Activated gamma-delta T cell treated with Interleukin-2 at 50 U/mL for 16 hours (primary cell): Measurements from ENCODE around the gene DNTT.

Source experiments
- DNase-seq: peaks from one replicate; pipeline ENCODE4 v3.0.0-alpha.2; 2020

DNTT gene

GRCh38 chr10:96311180-96311715, 7.0 kb downstream of the DNTT start:
- no peak for DNase-seq

- DNase-seq = no peak
Observed at GRCh38 chr10:96313344-96313743, 9.1 kb downstream of the DNTT start.

DNA sequence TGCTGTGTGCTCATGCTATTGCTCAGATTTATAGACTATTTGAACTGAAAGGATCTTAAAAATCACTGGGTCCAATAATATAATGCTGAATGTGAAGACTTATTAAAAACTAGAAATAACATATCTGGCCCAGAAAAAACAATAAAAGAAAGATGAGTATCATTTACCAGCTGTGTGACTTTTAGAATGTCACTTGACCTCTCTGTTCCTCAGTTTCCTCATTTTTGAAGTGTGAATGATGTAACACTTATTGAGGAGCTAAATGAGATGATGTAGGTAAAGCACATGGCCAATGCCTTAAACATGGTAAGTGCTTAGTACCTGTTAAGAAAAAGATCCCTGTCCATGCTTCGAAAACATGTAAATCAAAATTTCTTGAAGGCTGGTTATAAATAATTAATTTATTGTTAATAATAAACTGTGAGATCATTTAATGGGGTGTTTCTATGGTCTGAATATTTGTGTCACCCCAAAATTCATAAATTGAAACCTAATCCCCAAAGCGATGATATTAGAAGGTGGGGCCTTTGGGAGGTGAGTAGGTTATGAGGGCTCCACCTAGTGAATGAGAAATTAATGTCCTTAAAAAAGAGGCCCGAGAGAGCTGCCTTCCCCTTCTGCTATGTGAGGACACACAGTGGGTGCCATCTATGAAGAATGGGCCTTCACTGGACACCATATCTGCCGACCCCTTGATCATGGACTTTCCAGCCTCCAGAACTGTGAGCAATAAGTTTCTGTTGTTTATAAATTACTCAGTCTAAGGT, 13.0 kb downstream of the DNTT start:
- DNase-seq = no peak

- no peak for DNase-seq
Observed at GRCh38 chr10:96319754-96320474, 15.7 kb downstream of the DNTT start.

DNA sequence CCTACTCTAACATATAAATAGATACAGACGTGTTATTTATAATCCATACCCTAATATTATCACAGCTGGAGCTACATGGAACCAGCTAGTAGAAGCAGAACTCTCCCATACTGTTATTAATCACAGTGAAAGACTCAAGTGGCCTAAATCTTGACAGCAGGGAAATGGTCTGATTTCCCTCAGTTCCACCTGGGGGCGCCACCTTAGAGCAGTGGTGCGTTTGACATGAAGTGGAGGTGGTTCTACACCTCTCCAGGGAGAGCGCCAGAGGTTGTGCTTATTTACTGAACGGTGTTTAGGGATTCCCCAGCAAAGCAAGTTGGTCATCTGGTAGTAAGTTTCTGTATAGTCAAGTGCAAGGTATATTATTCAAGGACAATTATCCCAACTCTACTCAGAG, 17.6 kb downstream of the DNTT start:
- DNase-seq = no peak

- DNase-seq = no peak
Observed at GRCh38 chr10:96322275-96322674, 18.0 kb downstream of the DNTT start.

DNA sequence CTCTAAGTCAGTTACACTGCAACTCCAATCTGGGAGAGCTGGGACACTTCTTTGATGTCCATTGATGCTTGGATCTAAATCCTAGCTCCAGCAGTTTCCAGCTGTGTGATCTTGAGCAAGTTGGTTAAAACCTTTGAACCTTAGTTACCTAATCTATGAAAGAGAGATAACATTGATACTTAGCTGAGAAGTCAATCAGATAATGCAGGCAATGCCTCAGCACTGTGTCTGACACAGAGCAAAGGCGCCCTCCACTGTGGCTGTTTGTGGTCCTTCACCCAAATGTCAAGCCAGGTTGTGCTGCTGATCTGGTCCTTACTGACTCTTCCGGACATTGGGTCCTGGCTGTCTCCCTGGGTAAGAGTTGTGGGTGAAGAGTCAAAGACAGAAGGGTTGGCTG, 20.2 kb downstream of the DNTT start:
- DNase-seq = no peak

DNA sequence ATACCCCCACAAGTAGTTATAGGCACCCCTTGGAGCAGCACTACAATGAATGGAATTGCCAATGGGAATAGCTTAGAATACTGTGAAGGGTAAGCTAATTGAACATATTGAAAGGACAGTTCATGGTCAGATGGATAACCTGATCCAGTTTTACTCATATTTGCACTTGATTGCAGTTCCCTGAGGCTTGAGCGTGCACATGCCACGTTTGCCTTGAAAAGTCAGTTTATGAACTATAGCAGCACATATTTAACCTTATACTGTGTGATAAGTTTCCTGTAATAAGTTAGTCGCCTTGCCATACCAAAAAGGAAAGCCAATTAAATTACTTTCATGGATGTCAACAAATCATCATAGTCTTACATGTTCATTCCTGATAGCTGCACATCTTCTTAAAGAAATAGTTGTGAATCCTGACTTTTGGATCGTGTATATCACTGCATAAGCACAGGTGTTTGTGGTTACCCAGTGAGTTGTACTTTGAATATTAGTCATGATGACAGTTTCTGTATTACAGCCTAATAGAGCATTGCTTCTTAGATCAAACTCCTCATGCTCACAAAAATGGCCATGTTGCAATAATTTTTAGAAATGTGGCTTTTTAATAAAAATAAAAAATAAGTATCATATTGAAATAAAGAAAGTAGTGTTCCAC, 21.6 kb downstream of the DNTT start:
- no peak for DNase-seq

DNA sequence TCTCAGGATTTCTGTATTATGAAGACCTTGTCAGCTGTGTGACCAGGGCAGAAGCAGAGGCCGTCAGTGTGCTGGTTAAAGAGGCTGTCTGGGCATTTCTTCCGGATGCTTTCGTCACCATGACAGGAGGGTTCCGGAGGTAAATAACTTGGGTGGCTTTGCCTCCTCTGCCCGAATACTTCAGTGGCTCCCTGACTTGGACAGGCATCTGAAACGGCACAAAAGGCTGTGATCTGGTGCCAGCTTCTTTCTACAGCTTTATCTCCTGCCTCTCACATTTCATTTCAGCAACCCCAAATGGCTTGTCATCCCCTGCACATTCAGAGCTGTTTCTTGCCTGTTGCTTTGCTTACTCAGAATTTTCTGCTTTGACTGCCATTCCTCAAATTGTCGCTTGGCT, 23.2 kb downstream of the DNTT start:
- no peak for DNase-seq

DNA sequence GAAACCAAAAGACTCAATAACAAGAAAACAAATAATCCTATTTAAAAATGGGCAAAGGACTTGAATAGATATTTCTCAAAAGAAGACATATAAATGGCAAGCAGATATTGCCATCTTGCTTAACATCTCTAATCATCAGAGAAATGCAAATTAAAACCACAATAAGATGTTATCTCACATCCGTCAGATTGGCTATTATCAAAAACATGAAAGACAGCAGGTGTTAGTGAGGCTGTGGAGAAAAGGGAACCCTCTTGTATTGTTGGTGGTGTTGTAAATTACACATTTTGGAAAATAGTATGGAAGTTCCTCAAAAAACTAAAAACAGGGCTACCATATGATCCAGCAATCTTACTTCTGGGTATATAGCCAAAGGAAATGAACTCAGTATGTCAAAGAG, 28.9 kb downstream of the DNTT start:
- no peak for DNase-seq

- DNase-seq = no peak
Observed at GRCh38 chr10:96334616-96335526, 30.6 kb downstream of the DNTT start.

- DNase-seq = no peak
Observed at GRCh38 chr10:96337106-96337505, 32.9 kb downstream of the DNTT start.

DNA sequence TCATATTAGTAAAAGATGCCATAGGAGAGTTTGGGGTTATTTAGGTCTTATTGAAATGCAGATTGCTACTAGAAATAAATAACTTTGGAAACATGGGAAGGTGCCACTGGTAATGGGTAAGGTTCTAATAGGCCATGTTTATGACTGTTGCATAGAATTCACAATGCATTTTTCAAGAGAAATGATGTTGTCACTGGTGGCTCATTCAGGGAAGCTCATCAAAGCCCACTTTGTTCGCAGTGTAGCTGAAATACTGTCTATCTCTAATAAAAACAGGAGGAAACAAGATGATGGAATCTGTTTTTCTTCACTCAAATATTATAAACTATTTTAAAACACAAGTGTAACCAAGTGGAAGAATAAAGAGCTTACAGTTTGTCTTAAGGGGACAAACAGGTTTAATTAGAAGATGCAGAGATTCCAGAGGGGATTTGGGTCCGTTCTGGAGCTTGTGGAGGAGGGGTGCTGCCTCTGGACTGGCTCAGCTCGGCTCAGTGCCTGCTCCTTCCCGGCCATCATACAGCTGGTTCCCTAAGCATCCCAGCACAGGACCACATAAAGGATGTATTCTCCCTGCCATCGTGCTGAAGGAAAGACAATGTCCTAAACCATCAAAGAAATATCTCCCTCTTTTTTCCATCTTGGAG, 34.2 kb downstream of the DNTT start:
- no peak for DNase-seq

GRCh38 chr10:96339383-96339782, 35.1 kb downstream of the DNTT start:
- DNase-seq = no peak

DNA sequence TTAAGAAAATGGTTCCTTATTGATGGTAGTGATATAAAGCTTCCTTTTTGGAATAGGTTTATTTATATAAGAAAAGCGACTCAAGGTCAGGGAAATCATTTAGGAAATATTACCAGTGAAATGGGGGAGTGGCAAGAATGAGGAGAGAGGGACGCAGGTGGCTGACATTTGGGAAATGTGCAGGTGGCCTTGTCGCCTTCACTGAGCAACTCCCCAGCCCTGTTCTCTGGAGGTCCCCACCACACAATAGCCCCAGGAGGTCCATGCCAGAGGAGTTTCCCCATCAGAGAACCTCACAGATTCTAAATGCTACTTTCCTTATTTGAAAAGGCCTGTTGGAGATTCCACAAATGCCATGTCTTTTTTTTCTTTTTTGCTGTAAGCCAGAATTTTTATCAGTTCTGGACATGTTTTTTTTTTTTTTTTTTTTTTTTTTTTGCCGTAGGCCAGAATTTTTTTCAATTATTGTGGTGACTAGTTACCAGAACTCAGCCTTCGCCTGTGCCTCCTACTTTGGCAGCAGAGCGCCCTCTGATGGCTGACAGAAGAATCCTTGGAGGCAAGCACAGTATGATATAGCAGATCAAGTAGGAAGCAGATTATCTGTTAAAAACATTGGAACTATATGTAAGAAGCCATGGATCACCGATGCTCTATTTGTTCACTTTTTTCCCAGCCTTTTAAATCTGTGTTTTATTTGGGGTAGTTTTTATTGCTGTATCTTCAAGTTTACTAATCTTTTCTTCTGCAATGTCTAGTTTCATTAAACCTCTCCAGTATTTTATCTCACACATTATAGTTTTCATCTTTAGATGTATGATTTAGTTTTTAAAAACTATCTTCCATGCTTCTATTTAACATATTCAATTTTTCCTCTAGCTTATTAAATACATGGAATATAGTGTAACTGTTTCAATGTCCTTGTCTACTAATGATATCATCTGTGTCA, 36.0 kb downstream of the DNTT start:
- DNase-seq = peak; percentile 22

DNA sequence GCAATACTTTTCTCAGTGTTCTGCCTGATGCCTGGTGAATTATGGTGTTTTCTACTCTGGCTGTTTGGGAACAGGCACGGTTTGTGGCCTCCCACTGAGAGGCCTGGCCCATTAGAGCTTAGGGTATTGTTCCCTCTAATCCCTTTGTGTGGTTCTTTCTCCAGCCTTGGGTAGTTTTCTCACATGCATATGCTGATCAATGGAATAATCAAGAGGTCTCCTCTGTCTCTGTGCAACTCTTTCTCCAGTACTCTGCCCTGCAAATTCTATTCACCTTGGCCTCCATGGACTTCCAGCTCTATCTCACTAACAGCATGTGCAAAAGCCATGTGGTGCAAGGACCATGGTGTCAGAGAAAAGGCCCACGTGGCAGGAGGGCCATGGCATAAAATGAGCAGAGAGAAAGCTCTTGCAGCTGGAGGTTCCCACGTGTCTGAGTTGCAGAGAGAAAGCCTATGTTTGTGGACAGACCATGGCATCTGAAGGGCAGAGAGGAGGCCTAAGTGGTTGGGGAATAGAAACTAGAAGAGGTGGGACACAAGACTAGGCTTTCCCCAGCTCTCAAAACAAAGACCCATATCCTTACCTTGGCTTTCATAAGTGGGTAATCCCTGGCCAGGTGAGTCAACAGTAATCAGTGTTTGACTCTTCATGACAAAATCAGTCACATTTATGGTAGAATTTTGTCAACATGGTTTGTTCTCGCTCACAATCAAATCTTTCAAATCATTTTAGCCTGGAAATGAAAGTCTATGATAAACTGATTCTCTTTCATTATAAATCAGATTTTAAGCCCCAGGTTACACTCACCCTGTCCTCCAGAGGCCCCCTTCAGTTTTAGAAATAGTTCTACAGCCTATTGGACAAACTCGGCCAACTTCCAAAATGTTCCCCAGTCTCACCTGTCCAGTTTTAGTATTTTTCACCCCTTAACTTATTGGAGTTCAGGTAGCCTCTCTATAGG, 37.3 kb downstream of the DNTT start:
- DNase-seq = no peak

- DNase-seq = no peak
Observed at GRCh38 chr10:96342402-96342801, 38.2 kb downstream of the DNTT start.

- no peak for DNase-seq
Observed at GRCh38 chr10:96344178-96344577, 39.9 kb downstream of the DNTT start.

- no peak for DNase-seq
Observed at GRCh38 chr10:96345222-96345621, 41.0 kb downstream of the DNTT start.

- no peak for DNase-seq
Observed at GRCh38 chr10:96346295-96346694, 42.1 kb downstream of the DNTT start.
